GM18861 (cell line): Measurements from ENCODE around the gene PRSS58.

ENCODE experiments used
- ATAC-seq: cut with Tn5 transposase; IDR thresholded peaks from one replicate; pipeline ENCODE4 v1.9.1; 2021; ENCODE audit not compliant: unreplicated experiment

PRSS58 gene

DNA sequence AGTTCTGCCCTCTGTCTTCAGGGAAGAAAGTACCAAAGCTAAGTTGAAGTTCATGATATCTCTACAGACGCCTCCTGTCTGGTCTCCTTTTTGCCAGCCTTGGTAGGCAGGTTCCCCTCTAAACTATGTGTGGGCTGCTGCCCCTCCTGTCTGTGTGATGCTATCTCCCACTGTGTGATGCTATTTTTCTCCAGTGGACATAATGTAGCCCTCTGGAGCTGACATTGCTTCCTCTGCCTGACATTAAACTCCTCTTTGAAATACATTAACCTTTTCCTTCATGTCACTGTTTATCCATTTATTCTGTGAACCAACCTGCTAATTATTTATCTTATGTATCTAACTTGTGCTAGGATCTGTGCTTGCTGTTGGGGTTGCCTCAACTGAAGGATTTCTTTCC is at the start of gene PRSS58:
TSS of gene PRSS58 (minus strand) at position 101 of the 400 bp plus-strand sequence. CDS start 351 bp downstream, outside the sequence.
- ATAC-seq: no peak

GRCh38 chr7:142307246-142307900 is 49.5 kb upstream of the PRSS58 start:
- ATAC-seq: no peak

GRCh38 chr7:142303650-142304049 is 45.8 kb upstream of the PRSS58 start:
- ATAC-seq: no peak

DNA sequence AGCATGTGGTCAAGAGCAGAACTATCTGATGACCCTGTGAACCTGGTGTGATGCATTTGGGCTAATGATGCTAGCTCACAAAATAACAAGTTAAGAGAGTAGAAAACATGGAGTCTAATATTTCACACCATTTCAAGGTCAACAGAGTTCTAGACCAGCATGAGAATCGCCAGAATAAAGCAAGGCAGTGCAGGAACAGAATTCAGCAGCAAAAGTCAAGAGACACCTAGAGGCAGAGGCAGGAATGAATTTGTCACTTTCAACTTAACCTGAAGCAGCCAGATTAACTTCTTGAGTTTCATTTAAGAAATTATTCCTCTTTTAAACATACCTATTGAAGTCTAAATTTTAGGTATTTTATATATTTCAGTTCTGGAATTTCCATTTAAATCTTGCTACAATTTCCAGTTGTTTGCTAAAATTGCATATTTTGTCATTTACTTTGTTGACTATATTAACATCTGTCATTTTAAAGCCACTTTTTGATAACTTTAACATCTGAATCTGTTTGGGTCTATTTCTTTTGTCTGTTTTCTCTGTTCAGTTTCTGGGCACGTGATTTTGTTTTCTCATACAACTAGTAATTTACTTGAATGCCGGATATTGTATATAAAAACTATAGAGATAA is 44.2 kb upstream of the PRSS58 start:
- peak; percentile 48 for ATAC-seq

GRCh38 chr7:142301299-142301698 is 43.4 kb upstream of the PRSS58 start:
- no peak for ATAC-seq

DNA sequence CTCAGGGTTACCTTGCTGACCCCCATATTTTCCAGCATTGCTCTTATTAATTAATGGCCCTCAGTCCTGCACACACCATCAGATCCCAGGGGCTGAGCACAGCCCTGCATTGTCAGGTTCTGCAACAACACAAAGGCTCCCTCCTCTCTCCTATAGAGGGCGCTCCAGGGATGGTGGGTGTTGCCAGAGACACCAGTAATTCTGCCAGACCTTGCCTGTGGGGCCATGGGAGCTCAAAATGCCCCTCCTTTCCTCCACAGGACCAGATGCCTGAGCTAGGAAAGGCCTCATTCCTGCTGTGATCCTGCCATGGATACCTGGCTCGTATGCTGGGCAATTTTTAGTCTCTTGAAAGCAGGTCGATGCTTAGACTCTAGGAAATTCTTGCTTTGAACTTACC is 42.8 kb upstream of the PRSS58 start:
- no peak for ATAC-seq

GRCh38 chr7:142299237-142299781 is 41.5 kb upstream of the PRSS58 start:
- ATAC-seq: no peak

DNA sequence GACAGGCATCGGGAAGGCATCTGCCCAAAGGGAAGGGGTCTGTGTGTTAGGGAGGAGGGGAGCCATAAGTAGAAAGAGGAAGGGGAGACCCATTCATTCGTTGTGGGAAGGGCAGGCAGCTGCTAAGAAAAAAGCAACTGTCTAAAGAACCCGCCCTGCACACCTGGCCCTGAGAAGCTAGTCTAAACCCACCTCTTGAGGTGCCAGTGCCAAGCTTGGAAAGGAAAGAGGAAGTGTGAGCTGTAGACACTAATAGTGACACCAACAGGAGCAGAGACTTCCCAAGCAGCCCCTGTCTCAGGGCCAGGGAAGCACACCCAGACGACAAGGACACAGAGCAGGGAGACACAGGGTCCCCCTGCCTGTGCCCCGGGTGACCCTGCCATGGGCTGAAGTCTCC is 40.8 kb upstream of the PRSS58 start:
- no peak for ATAC-seq

DNA sequence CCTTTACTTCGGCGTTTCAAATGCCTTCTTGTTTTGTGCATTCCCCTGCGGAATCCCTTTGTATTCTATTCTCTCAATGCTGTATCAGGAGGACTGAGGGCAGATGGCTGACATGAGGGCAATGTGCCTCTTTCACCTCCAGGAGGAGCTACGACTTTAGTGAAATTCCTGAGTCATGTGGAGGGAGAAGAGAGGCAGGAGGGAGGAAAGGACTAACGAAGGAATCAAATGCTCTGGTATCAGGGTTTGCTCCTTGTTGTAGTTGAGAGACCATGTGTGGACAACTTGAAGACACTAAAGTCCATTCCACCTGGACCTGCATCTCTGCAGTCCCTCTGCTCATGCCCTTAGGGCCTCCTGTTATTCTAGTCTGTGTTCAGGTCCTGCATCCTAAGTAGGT is 40.2 kb upstream of the PRSS58 start:
- ATAC-seq: no peak

- no peak for ATAC-seq
Measured at GRCh38 chr7:142280263-142280662, 22.4 kb upstream of the PRSS58 start.

DNA sequence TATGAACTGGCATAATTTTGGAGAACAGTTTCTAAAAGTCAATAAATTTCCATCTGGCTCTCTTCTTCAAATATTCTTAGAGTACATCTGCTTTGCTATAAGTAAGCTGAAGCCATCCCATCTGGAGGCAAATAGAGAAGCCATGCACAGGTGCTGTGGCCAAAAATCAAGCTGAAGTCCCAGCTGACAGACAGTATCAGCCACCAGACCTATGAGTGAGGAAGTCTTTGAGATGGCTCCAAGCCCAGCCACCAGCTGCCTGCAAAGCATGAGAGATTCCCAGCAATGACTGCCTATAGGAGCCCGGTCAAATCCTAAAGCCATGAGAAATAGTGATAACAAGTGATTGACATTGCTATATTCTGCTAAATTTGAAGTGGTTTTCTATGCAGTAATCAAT is 21.7 kb upstream of the PRSS58 start:
- no peak for ATAC-seq

GRCh38 chr7:142275028-142275427 is 17.2 kb upstream of the PRSS58 start:
- ATAC-seq: no peak

GRCh38 chr7:142272841-142273240 is 15.0 kb upstream of the PRSS58 start:
- no peak for ATAC-seq

GRCh38 chr7:142263598-142264380 is 5.9 kb upstream of the PRSS58 start:
- ATAC-seq: no peak

- ATAC-seq: no peak
Measured at GRCh38 chr7:142250705-142251104, 7.2 kb downstream of the PRSS58 start.

GRCh38 chr7:142249918-142250317 is 7.9 kb downstream of the PRSS58 start:
- ATAC-seq: no peak

- no peak for ATAC-seq
Measured at GRCh38 chr7:142248166-142249160, 9.4 kb downstream of the PRSS58 start.

DNA sequence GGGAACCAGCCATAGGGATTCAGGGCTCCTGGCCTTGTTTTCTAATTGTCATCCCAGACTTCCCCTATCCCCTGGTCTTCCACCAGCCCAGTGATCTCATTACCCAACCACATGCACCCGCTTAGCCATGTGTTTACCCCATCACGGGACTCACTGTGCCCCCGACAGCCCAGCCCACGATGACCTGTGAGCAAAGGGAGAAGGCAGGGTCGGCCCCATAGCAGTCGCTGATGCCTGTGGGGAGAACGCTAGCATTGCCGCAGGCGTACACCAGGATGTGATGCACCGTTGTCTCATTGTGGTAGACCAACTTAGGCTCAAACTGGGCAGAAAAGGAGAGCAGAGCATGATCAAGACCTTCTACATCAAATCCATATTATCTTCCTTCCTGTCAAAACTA is 14.0 kb downstream of the PRSS58 start:
- ATAC-seq: no peak

- no peak for ATAC-seq
Measured at GRCh38 chr7:142240546-142240945, 17.3 kb downstream of the PRSS58 start.

GRCh38 chr7:142231716-142232115 is 26.1 kb downstream of the PRSS58 start:
- ATAC-seq: peak; percentile 46
